DND-41 (cell line): ENCODE results near the gene ELMOD3.
A peak's percentile ranks its signal among the peaks of the same experiment; 100 is the strongest.

ENCODE experiments used
- ATAC-seq: fragments of 200-7000 bp; cut with Tn5 transposase; 3 replicates; pipeline ENCODE4 v1.9.1; 2021; ENCODE audit warnings: low read depth; ENCODE audit not compliant: insufficient read depth
- DNase-seq: peaks from one replicate; pipeline ENCODE4 v3.0.0-alpha.2; 2020
- H2AFZ ChIP-seq: 2 replicates; pipeline ENCODE4 v1.6.0; 2012; ENCODE audit warnings: low read depth, low read length
- H3K27ac ChIP-seq: 2 replicates; pipeline ENCODE4 v1.5.1; 2012; ENCODE audit warnings: low read length, inconsistent platforms
- H3K27me3 ChIP-seq: fragments of 200-600 bp; sonication (generic); 2 replicates; pipeline ENCODE4 v1.6.0; 2012; ENCODE audit warnings: low read length, mild to moderate bottlenecking, inconsistent platforms; ENCODE audit not compliant: insufficient read depth, poor library complexity
- H3K36me3 ChIP-seq: 2 replicates; pipeline ENCODE4 v1.5.1; 2012; ENCODE audit warnings: low read length, inconsistent platforms; ENCODE audit not compliant: insufficient read depth
- H3K4me1 ChIP-seq: 2 replicates; pipeline ENCODE4 v1.5.1; 2012; ENCODE audit warnings: mild to moderate bottlenecking, low read length; ENCODE audit not compliant: insufficient read depth
- H3K4me2 ChIP-seq: 2 replicates; pipeline ENCODE4 v1.6.0; 2012; ENCODE audit warnings: mild to moderate bottlenecking, moderate library complexity, low read length, inconsistent platforms; ENCODE audit not compliant: insufficient read depth
- H3K4me3 ChIP-seq, 2 experiments: fragments of 200-600 bp in 1 of 2; shearing (Covaris generic) in 1 of 2; 2 replicates each; pipeline ENCODE4 v1.5.1; 2012 to 2016; ENCODE audit warnings: inconsistent platforms in 2 of 2, low read length in 2 of 2, mild to moderate bottlenecking in 2 of 2, low read depth in 1 of 2, moderate library complexity in 1 of 2
- H3K79me2 ChIP-seq: 2 replicates; pipeline ENCODE4 v1.6.0; 2012; ENCODE audit warnings: low read length, inconsistent platforms; ENCODE audit not compliant: insufficient read depth
- H3K9ac ChIP-seq: 2 replicates; pipeline ENCODE4 v1.6.0; 2012; ENCODE audit warnings: low read depth, mild to moderate bottlenecking, inconsistent platforms, low read length, moderate library complexity
- H3K9me3 ChIP-seq: 2 replicates; pipeline ENCODE4 v1.5.1; 2012; ENCODE audit warnings: low read length, moderate library complexity, mild to moderate bottlenecking, inconsistent platforms; ENCODE audit not compliant: insufficient read depth, severe bottlenecking
- H4K20me1 ChIP-seq: 2 replicates; pipeline ENCODE4 v1.6.0; 2012; ENCODE audit warnings: low read length; ENCODE audit not compliant: insufficient read depth
- CTCF ChIP-seq: IDR thresholded peaks from 2 replicates; pipeline ENCODE4 v1.5.1; 2012; ENCODE audit warnings: borderline replicate concordance, low read length, moderate library complexity, mild to moderate bottlenecking; ENCODE audit not compliant: poor library complexity, severe bottlenecking; ENCODE audit errors: extremely low read depth
- EZH2 ChIP-seq: IDR thresholded peaks from 3 replicates; pipeline ENCODE4 v1.6.1; 2012; ENCODE audit warnings: borderline replicate concordance, low read depth, mild to moderate bottlenecking, moderate library complexity, low read length, inconsistent platforms; ENCODE audit not compliant: severe bottlenecking

Gene ELMOD3

GRCh38 chr2:85401464-85401805 is 46.9 kb downstream of the ELMOD3 start:
- DNase-seq, result no peak
- H3K4me2 ChIP-seq, result no peak overlapping the region

GRCh38 chr2:85401844-85402243 is 47.3 kb downstream of the ELMOD3 start:
- peaks cover 30% of the 10 kb centered on the region for H3K4me1 ChIP-seq
- DNase-seq, result no peak

More at GRCh38 chr2:85401464-85401805, 46.9 kb downstream of the ELMOD3 start:
- no peak overlapping the region for H2AFZ ChIP-seq
- ATAC-seq, result no peak
- no peak for TF ChIP-seq CTCF
- no peak for TF ChIP-seq EZH2
- no peak overlapping the region for H3K9ac ChIP-seq
- no peak overlapping the region for H3K4me3 ChIP-seq
- H3K4me1 ChIP-seq, result peaks cover 26% of the 10 kb centered on the region
- H3K27ac ChIP-seq, result peak overlapping the region; percentile 59
- peaks cover 42% of the 10 kb centered on the region for H3K79me2 ChIP-seq
- H3K36me3 ChIP-seq, result peaks cover 56% of the 10 kb centered on the region
- H4K20me1 ChIP-seq, result no peaks in the 10 kb centered on the region
- H3K27me3 ChIP-seq, result no peaks in the 10 kb centered on the region
- H3K9me3 ChIP-seq, result peaks cover 2% of the 10 kb centered on the region

GRCh38 chr2:85405201-85406059 is 50.9 kb downstream of the ELMOD3 start:
- H3K27me3 ChIP-seq, result no peaks in the 10 kb centered on the region
- DNase-seq (peak; percentile 92), ATAC-seq (peak; percentile 77)
- peak overlapping the region in 1 of 2 experiments; percentile 46; a peak in 3 of 4 replicates for H3K4me3 ChIP-seq
- peaks cover 66% of the 10 kb centered on the region for H3K4me1 ChIP-seq
- H3K79me2 ChIP-seq, result peaks cover 65% of the 10 kb centered on the region
- peak overlapping the region; percentile 68 for H2AFZ ChIP-seq
- H4K20me1 ChIP-seq, result no peaks in the 10 kb centered on the region
- TF ChIP-seq EZH2 (no peak), CTCF (peak; percentile 72)
- peaks cover 2% of the 10 kb centered on the region for H3K9me3 ChIP-seq
- H3K9ac ChIP-seq, result peak overlapping the region; percentile 59
- peaks cover 18% of the 10 kb centered on the region for H3K36me3 ChIP-seq
- peak overlapping the region; percentile 96 for H3K27ac ChIP-seq
- peak overlapping the region; percentile 61 for H3K4me2 ChIP-seq

More at GRCh38 chr2:85401844-85402243, 47.3 kb downstream of the ELMOD3 start:
- H3K9me3 ChIP-seq, result peaks cover 2% of the 10 kb centered on the region
- peaks cover 52% of the 10 kb centered on the region for H3K36me3 ChIP-seq
- ATAC-seq, result no peak
- H3K9ac ChIP-seq, result no peak overlapping the region
- H3K4me2 ChIP-seq, result no peak overlapping the region
- TF ChIP-seq CTCF (no peak), EZH2 (no peak)
- peaks cover 45% of the 10 kb centered on the region for H3K79me2 ChIP-seq
- no peak overlapping the region for H3K4me3 ChIP-seq
- H4K20me1 ChIP-seq, result no peaks in the 10 kb centered on the region
- peak overlapping the region; percentile 59 for H3K27ac ChIP-seq
- H2AFZ ChIP-seq, result no peak overlapping the region
- H3K27me3 ChIP-seq, result no peaks in the 10 kb centered on the region
